NB4 (cell line): ENCODE data around the gene LPXN.

Experiments used
- CTCF ChIP-seq: IDR thresholded peaks from one replicate; pipeline ENCODE4 v1.5.1; 2012; ENCODE audit warnings: low read depth, low read length
- MYC ChIP-seq: IDR thresholded peaks from 2 replicates; pipeline ENCODE4 v1.6.1; 2011; ENCODE audit warnings: low read depth, low read length
- POLR2A ChIP-seq: IDR thresholded peaks from 2 replicates; pipeline ENCODE4 v1.6.1; 2011; ENCODE audit warnings: mild to moderate bottlenecking; ENCODE audit not compliant: insufficient read length; ENCODE audit errors: extremely low read depth
- TF ChIP-seq, protein P1 (sequence below): IDR thresholded peaks from 2 replicates; pipeline ENCODE4 v1.6.1; 2011; ENCODE audit warnings: low read depth, low read length

GRCh38 chr11:58560842-58561241 lies 14.8 kb downstream of the LPXN start:
- TF ChIP-seq CTCF (no peak), MYC (no peak), POLR2A (no peak)
- TF ChIP-seq, protein P1, sequence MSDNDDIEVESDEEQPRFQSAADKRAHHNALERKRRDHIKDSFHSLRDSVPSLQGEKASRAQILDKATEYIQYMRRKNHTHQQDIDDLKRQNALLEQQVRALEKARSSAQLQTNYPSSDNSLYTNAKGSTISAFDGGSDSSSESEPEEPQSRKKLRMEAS: no peak
